ENCODE results near the gene CGRRF1.

CGRRF1 gene

GRCh38 chr14:54509546-54510501 lies at the start of gene CGRRF1:
TSS of gene CGRRF1 (plus strand) at chr14:54509906. CDS start at chr14:54509960, 54 bp downstream.
- peak within 1 kb of the TSS; percentile 99 for H3K4me3 Mint-ChIP-seq
- H3K27ac Mint-ChIP-seq (ENCODE audit: low read depth) = peak within 1 kb of the TSS; percentile 93
- peak; percentile 97 for ATAC-seq (replicated peaks; ENCODE audit: extremely low read depth, poor library complexity, severe bottlenecking)
- peak; percentile 92 for DNase-seq (ENCODE audit: low spot score in 2 of 2)
- H3K36me3 Mint-ChIP-seq (ENCODE audit: insufficient read depth) = peaks cover 7% of the 10 kb centered on the region
- no peaks in the 10 kb centered on the region for H3K27me3 Mint-ChIP-seq
- H3K4me1 Mint-ChIP-seq = peaks cover 51% of the 10 kb centered on the region
- H3K9me3 Mint-ChIP-seq = no peaks in the 10 kb centered on the region

GRCh38 chr14:54462048-54462447 lies 47.7 kb upstream of the CGRRF1 start:
- no peaks in the 10 kb centered on the region for H3K9me3 Mint-ChIP-seq
- no peak for DNase-seq (ENCODE audit: low spot score in 2 of 2)
- peaks cover 3% of the 10 kb centered on the region for H3K36me3 Mint-ChIP-seq (ENCODE audit: insufficient read depth)
- no peaks in the 10 kb centered on the region for H3K4me1 Mint-ChIP-seq
- H3K27me3 Mint-ChIP-seq = no peaks in the 10 kb centered on the region
- no peak overlapping the region for H3K27ac Mint-ChIP-seq (ENCODE audit: low read depth)
- ATAC-seq (replicated peaks; ENCODE audit: extremely low read depth, poor library complexity, severe bottlenecking) = no peak
- H3K4me3 Mint-ChIP-seq = no peak overlapping the region

- H3K36me3 Mint-ChIP-seq (ENCODE audit: insufficient read depth) = peaks cover 3% of the 10 kb centered on the region
- ATAC-seq (replicated peaks; ENCODE audit: extremely low read depth, poor library complexity, severe bottlenecking) (no peak), DNase-seq (ENCODE audit: low spot score in 2 of 2) (no peak)
- H3K27ac Mint-ChIP-seq (ENCODE audit: low read depth) = no peak overlapping the region
- H3K9me3 Mint-ChIP-seq = peaks cover 10% of the 10 kb centered on the region
- H3K27me3 Mint-ChIP-seq = no peaks in the 10 kb centered on the region
- H3K4me1 Mint-ChIP-seq = no peaks in the 10 kb centered on the region
- no peak overlapping the region for H3K4me3 Mint-ChIP-seq
Measured at GRCh38 chr14:54465654-54466053, 44.1 kb upstream of the CGRRF1 start.

GRCh38 chr14:54467280-54467679 lies 42.4 kb upstream of the CGRRF1 start:
- ATAC-seq (replicated peaks; ENCODE audit: extremely low read depth, poor library complexity, severe bottlenecking) = no peak
- Mint-ChIP-seq H3K36me3 (ENCODE audit: insufficient read depth) (peaks cover 3% of the 10 kb centered on the region), H3K4me3 (no peak overlapping the region), H3K4me1 (no peaks in the 10 kb centered on the region), H3K27me3 (no peaks in the 10 kb centered on the region), H3K27ac (ENCODE audit: low read depth) (no peak overlapping the region), H3K9me3 (peaks cover 10% of the 10 kb centered on the region)
- no peak for DNase-seq (ENCODE audit: low spot score in 2 of 2)

GRCh38 chr14:54470701-54471100 lies 39.0 kb upstream of the CGRRF1 start:
- no peak overlapping the region for H3K4me3 Mint-ChIP-seq
- H3K27me3 Mint-ChIP-seq = no peaks in the 10 kb centered on the region
- ATAC-seq (replicated peaks; ENCODE audit: extremely low read depth, poor library complexity, severe bottlenecking) = no peak
- peaks cover 10% of the 10 kb centered on the region for H3K9me3 Mint-ChIP-seq
- no peak overlapping the region for H3K27ac Mint-ChIP-seq (ENCODE audit: low read depth)
- no peak for DNase-seq (ENCODE audit: low spot score in 2 of 2)
- peaks cover 5% of the 10 kb centered on the region for H3K36me3 Mint-ChIP-seq (ENCODE audit: insufficient read depth)
- no peaks in the 10 kb centered on the region for H3K4me1 Mint-ChIP-seq

GRCh38 chr14:54471641-54472040 lies 38.1 kb upstream of the CGRRF1 start:
- H3K27me3 Mint-ChIP-seq = no peaks in the 10 kb centered on the region
- ATAC-seq (replicated peaks; ENCODE audit: extremely low read depth, poor library complexity, severe bottlenecking) = no peak
- no peak for DNase-seq (ENCODE audit: low spot score in 2 of 2)
- peaks cover 4% of the 10 kb centered on the region for H3K4me1 Mint-ChIP-seq
- no peak overlapping the region for H3K27ac Mint-ChIP-seq (ENCODE audit: low read depth)
- H3K9me3 Mint-ChIP-seq = peaks cover 10% of the 10 kb centered on the region
- H3K4me3 Mint-ChIP-seq = no peak overlapping the region
- H3K36me3 Mint-ChIP-seq (ENCODE audit: insufficient read depth) = peaks cover 13% of the 10 kb centered on the region

GRCh38 chr14:54472315-54472714 lies 37.4 kb upstream of the CGRRF1 start:
- ATAC-seq (replicated peaks; ENCODE audit: extremely low read depth, poor library complexity, severe bottlenecking) (no peak), DNase-seq (ENCODE audit: low spot score in 2 of 2) (no peak)
- no peak overlapping the region for H3K27ac Mint-ChIP-seq (ENCODE audit: low read depth)
- H3K36me3 Mint-ChIP-seq (ENCODE audit: insufficient read depth) = peaks cover 17% of the 10 kb centered on the region
- H3K9me3 Mint-ChIP-seq = peaks cover 8% of the 10 kb centered on the region
- peaks cover 4% of the 10 kb centered on the region for H3K4me1 Mint-ChIP-seq
- H3K27me3 Mint-ChIP-seq = no peaks in the 10 kb centered on the region
- no peak overlapping the region for H3K4me3 Mint-ChIP-seq

- Mint-ChIP-seq H3K9me3 (no peaks in the 10 kb centered on the region), H3K27ac (ENCODE audit: low read depth) (no peak overlapping the region)
- no peak for DNase-seq (ENCODE audit: low spot score in 2 of 2)
Measured at GRCh38 chr14:54474232-54474793, 35.4 kb upstream of the CGRRF1 start.

GRCh38 chr14:54475187-54475899 lies 34.4 kb upstream of the CGRRF1 start:
- Mint-ChIP-seq H3K4me3 (no peak overlapping the region), H3K4me1 (peaks cover 4% of the 10 kb centered on the region), H3K27me3 (no peaks in the 10 kb centered on the region), H3K9me3 (no peaks in the 10 kb centered on the region), H3K27ac (ENCODE audit: low read depth) (peak overlapping the region; percentile 47), H3K36me3 (ENCODE audit: insufficient read depth) (peaks cover 29% of the 10 kb centered on the region)
- DNase-seq (ENCODE audit: low spot score in 2 of 2) (no peak), ATAC-seq (replicated peaks; ENCODE audit: extremely low read depth, poor library complexity, severe bottlenecking) (no peak)

More at GRCh38 chr14:54474232-54474793, 35.4 kb upstream of the CGRRF1 start:
- Mint-ChIP-seq H3K4me1 (peaks cover 4% of the 10 kb centered on the region), H3K36me3 (ENCODE audit: insufficient read depth) (peaks cover 27% of the 10 kb centered on the region), H3K4me3 (no peak overlapping the region), H3K27me3 (no peaks in the 10 kb centered on the region)
- ATAC-seq (replicated peaks; ENCODE audit: extremely low read depth, poor library complexity, severe bottlenecking) = no peak

- Mint-ChIP-seq H3K27me3 (no peaks in the 10 kb centered on the region), H3K36me3 (ENCODE audit: insufficient read depth) (peaks cover 31% of the 10 kb centered on the region), H3K9me3 (no peaks in the 10 kb centered on the region), H3K27ac (ENCODE audit: low read depth) (peak overlapping the region; percentile 47), H3K4me3 (no peak overlapping the region), H3K4me1 (peaks cover 4% of the 10 kb centered on the region)
- DNase-seq (ENCODE audit: low spot score in 2 of 2) = no peak
- no peak for ATAC-seq (replicated peaks; ENCODE audit: extremely low read depth, poor library complexity, severe bottlenecking)
Measured at GRCh38 chr14:54475911-54476310, 33.8 kb upstream of the CGRRF1 start.

GRCh38 chr14:54478636-54479215 lies 31.0 kb upstream of the CGRRF1 start:
- no peak for ATAC-seq (replicated peaks; ENCODE audit: extremely low read depth, poor library complexity, severe bottlenecking)
- H3K27me3 Mint-ChIP-seq = no peaks in the 10 kb centered on the region
- peaks cover 13% of the 10 kb centered on the region for H3K4me1 Mint-ChIP-seq
- no peak overlapping the region for H3K27ac Mint-ChIP-seq (ENCODE audit: low read depth)
- no peak overlapping the region for H3K4me3 Mint-ChIP-seq
- no peak for DNase-seq (ENCODE audit: low spot score in 2 of 2)
- H3K9me3 Mint-ChIP-seq = no peaks in the 10 kb centered on the region
- H3K36me3 Mint-ChIP-seq (ENCODE audit: insufficient read depth) = peaks cover 46% of the 10 kb centered on the region

- DNase-seq (ENCODE audit: low spot score in 2 of 2) = no peak
- H3K9me3 Mint-ChIP-seq = no peaks in the 10 kb centered on the region
- no peak overlapping the region for H3K4me3 Mint-ChIP-seq
- H3K36me3 Mint-ChIP-seq (ENCODE audit: insufficient read depth) = peaks cover 43% of the 10 kb centered on the region
- no peaks in the 10 kb centered on the region for H3K27me3 Mint-ChIP-seq
- no peak overlapping the region for H3K27ac Mint-ChIP-seq (ENCODE audit: low read depth)
- ATAC-seq (replicated peaks; ENCODE audit: extremely low read depth, poor library complexity, severe bottlenecking) = no peak
- peaks cover 35% of the 10 kb centered on the region for H3K4me1 Mint-ChIP-seq
Measured at GRCh38 chr14:54480830-54481562, 28.7 kb upstream of the CGRRF1 start.
